GM19035 (cell line): ENCODE data around the gene CD9.
A peak's percentile ranks its signal among the peaks of the same experiment; 100 is the strongest.

ENCODE experiments used
- ATAC-seq: cut with Tn5 transposase; IDR thresholded peaks from one replicate; pipeline ENCODE4 v1.9.1; 2021; ENCODE audit not compliant: unreplicated experiment

CD9 gene

GRCh38 chr12:6273205-6273540, 73.0 kb downstream of the CD9 start:
- ATAC-seq = no peak

GRCh38 chr12:6273541-6274230, 73.5 kb downstream of the CD9 start:
- ATAC-seq = no peak

GRCh38 chr12:6274231-6275221, 74.3 kb downstream of the CD9 start:
- no peak for ATAC-seq

- no peak for ATAC-seq
These were observed 76.0 kb downstream of the CD9 start for GRCh38 chr12:6275928-6276887.

- ATAC-seq = no peak
These were observed 76.9 kb downstream of the CD9 start for GRCh38 chr12:6276956-6277620.

- ATAC-seq = peak; percentile 38
These were observed 77.8 kb downstream of the CD9 start for GRCh38 chr12:6277982-6278438.

GRCh38 chr12:6278439-6279255, 78.4 kb downstream of the CD9 start:
- peak; percentile 75 for ATAC-seq

GRCh38 chr12:6279256-6279628, 79.0 kb downstream of the CD9 start:
- ATAC-seq = no peak

- no peak for ATAC-seq
These were observed 79.4 kb downstream of the CD9 start for GRCh38 chr12:6279631-6280030.

- no peak for ATAC-seq
These were observed 79.9 kb downstream of the CD9 start for GRCh38 chr12:6280053-6280469.

- no peak for ATAC-seq
These were observed 80.5 kb downstream of the CD9 start for GRCh38 chr12:6280672-6281071.

GRCh38 chr12:6281081-6281809, 81.0 kb downstream of the CD9 start:
- ATAC-seq = no peak

GRCh38 chr12:6282453-6282840, 82.2 kb downstream of the CD9 start:
- ATAC-seq = no peak

- no peak for ATAC-seq
These were observed 84.1 kb downstream of the CD9 start for GRCh38 chr12:6284273-6284672.

- peak; percentile 67 for ATAC-seq
These were observed 84.9 kb downstream of the CD9 start for GRCh38 chr12:6285063-6285477.

- no peak for ATAC-seq
These were observed 85.5 kb downstream of the CD9 start for GRCh38 chr12:6285532-6286306.
